ENCODE measurements around the gene FRMD8.

FRMD8 gene

GRCh38 chr11:65454696-65455456 is 68.4 kb downstream of the FRMD8 start:
- no peaks in the 10 kb centered on the region for H3K27me3 ChIP-seq (ENCODE audit: low read depth)
- peaks cover 20% of the 10 kb centered on the region for H3K4me1 ChIP-seq
- in situ Hi-C loops (cut with MboI; ENCODE audit: low sequenced_read_pairs), result no loop called here
- H3K36me3 ChIP-seq (replicated peaks), result no peaks in the 10 kb centered on the region
- H3K4me3 ChIP-seq, result peak overlapping the region; percentile 32
- peak; percentile 76 to 92 for DNase-seq (ENCODE audit: low spot score in 2 of 2)
- H3K9me3 ChIP-seq, result no peaks in the 10 kb centered on the region

GRCh38 chr11:65456418-65456817 is 70.0 kb downstream of the FRMD8 start:
- Histone ChIP-seq H3K27me3 (ENCODE audit: low read depth) (no peaks in the 10 kb centered on the region), H3K9me3 (no peaks in the 10 kb centered on the region), H3K4me3 (no peak overlapping the region)

GRCh38 chr11:65459552-65459951 is 73.1 kb downstream of the FRMD8 start:
- H3K4me1 ChIP-seq, result peaks cover 7% of the 10 kb centered on the region
- no peak for DNase-seq (ENCODE audit: low spot score in 2 of 2)
- no peaks in the 10 kb centered on the region for H3K36me3 ChIP-seq (replicated peaks)
- in situ Hi-C loops (cut with MboI; ENCODE audit: low sequenced_read_pairs), result no loop called here
- H3K27me3 ChIP-seq (ENCODE audit: low read depth), result no peaks in the 10 kb centered on the region
- no peaks in the 10 kb centered on the region for H3K9me3 ChIP-seq
- H3K4me3 ChIP-seq, result no peak overlapping the region

More at GRCh38 chr11:65456418-65456817, 70.0 kb downstream of the FRMD8 start:
- DNase-seq (ENCODE audit: low spot score in 2 of 2), result no peak
- Histone ChIP-seq H3K36me3 (replicated peaks) (no peaks in the 10 kb centered on the region), H3K4me1 (peaks cover 20% of the 10 kb centered on the region)
- in situ Hi-C loops (cut with MboI; ENCODE audit: low sequenced_read_pairs), result no loop called here

Data from HAP-1 (cell line).